Measurements from ENCODE around the gene RBM10. TPM values are rescaled to one million over a fixed set of nuclear protein-coding genes. Genes with fewer than 3 reads are reported as not detected.
A peak's percentile ranks its signal among the peaks of the same experiment; 100 is the strongest.

The RBM10 gene
- total and polyA plus RNA-seq, 3 experiments from 2014 or later = 37.8 to 74.8 (median 74.5) TPM

- Histone ChIP-seq H3K9me3 (ENCODE audit: low read length) (no peaks in the 10 kb centered on the region), H3K36me3 (ENCODE audit: insufficient read depth, low read length) (no peaks in the 10 kb centered on the region), H3K4me1 (ENCODE audit: insufficient read depth, low read length) (no peaks in the 10 kb centered on the region), H3K27ac (ENCODE audit: low read depth, low read length) (no peak overlapping the region), H3K27me3 (ENCODE audit: insufficient read depth, low read length, poor library complexity, severe bottlenecking) (no peaks in the 10 kb centered on the region), H3K4me3 (ENCODE audit: low read length) (no peak overlapping the region)
- ChIA-PET CTCF (no interaction called here), POLR2A (interaction anchor here (0.7 kb wide), 1 partner anchor 12 kb away, joined by 4 read pairs; the partner anchor contains the start of gene NDUFB11)
- DNase-seq = no peak
- Mint-ChIP-seq H3K4me1 (peaks cover 8 to 19% (median 16%) of the 10 kb centered on the region in 3 donors), H3K36me3 (peaks cover 0 to 49% (median 0%) of the 10 kb centered on the region in 3 donors), H3K27ac (no peak overlapping the region), H3K27me3 (peaks cover 0 to 2% of the 10 kb centered on the region in 2 donors), H3K9me3 (no peaks in the 10 kb centered on the region), H3K4me3 (no peak overlapping the region)
Measured at GRCh38 chrX:47156611-47157520, 11.8 kb downstream of the RBM10 start.

- ChIA-PET POLR2A (interaction anchor here (1.0 kb wide), 1 partner anchor 13 kb away, joined by 4 read pairs; the partner anchor contains the start of gene RBM10), CTCF (interaction anchor here (1.4 kb wide), 1 partner anchor 13 kb away, joined by 4 read pairs; the partner anchor contains the start of genes NDUFB11 and RBM10)
- peaks cover 10 to 18% (median 13%) of the 10 kb centered on the region in 3 donors for H3K4me1 Mint-ChIP-seq
Measured at GRCh38 chrX:47158131-47158530, 13.1 kb downstream of the RBM10 start.

GRCh38 chrX:47158781-47159180 is 13.8 kb downstream of the RBM10 start:
- Mint-ChIP-seq H3K4me3 (no peak overlapping the region), H3K27ac (no peak overlapping the region), H3K36me3 (peaks cover 0 to 47% (median 0%) of the 10 kb centered on the region in 3 donors), H3K27me3 (peaks cover 0 to 2% of the 10 kb centered on the region in 2 donors), H3K4me1 (peaks cover 9 to 18% (median 11%) of the 10 kb centered on the region in 3 donors), H3K9me3 (no peaks in the 10 kb centered on the region)
- H3K9me3 ChIP-seq (ENCODE audit: low read length) = no peaks in the 10 kb centered on the region
- no peaks in the 10 kb centered on the region for H3K36me3 ChIP-seq (ENCODE audit: insufficient read depth, low read length)
- ChIA-PET CTCF (interaction anchor here (1.4 kb wide), 1 partner anchor 14 kb away, joined by 4 read pairs; the partner anchor contains the start of genes NDUFB11 and RBM10), POLR2A (interaction anchor here (1.0 kb wide), 1 partner anchor 13 kb away, joined by 4 read pairs; the partner anchor contains the start of gene RBM10)
- no peaks in the 10 kb centered on the region for H3K27me3 ChIP-seq (ENCODE audit: insufficient read depth, low read length, poor library complexity, severe bottlenecking)
- no peak for DNase-seq
- H3K4me3 ChIP-seq (ENCODE audit: low read length) = no peak overlapping the region
- no peak overlapping the region for H3K27ac ChIP-seq (ENCODE audit: low read depth, low read length)
- H3K4me1 ChIP-seq (ENCODE audit: insufficient read depth, low read length) = no peaks in the 10 kb centered on the region

More at GRCh38 chrX:47158131-47158530, 13.1 kb downstream of the RBM10 start:
- no peak overlapping the region for H3K27ac Mint-ChIP-seq
- H3K4me3 Mint-ChIP-seq = no peak overlapping the region
- peaks cover 0 to 2% of the 10 kb centered on the region in 2 donors for H3K27me3 Mint-ChIP-seq
- no peak overlapping the region for H3K4me3 ChIP-seq (ENCODE audit: low read length)
- H3K4me1 ChIP-seq (ENCODE audit: insufficient read depth, low read length) = no peaks in the 10 kb centered on the region
- no peaks in the 10 kb centered on the region for H3K9me3 Mint-ChIP-seq
- no peaks in the 10 kb centered on the region for H3K9me3 ChIP-seq (ENCODE audit: low read length)
- H3K27ac ChIP-seq (ENCODE audit: low read depth, low read length) = no peak overlapping the region
- no peak for DNase-seq
- no peaks in the 10 kb centered on the region for H3K27me3 ChIP-seq (ENCODE audit: insufficient read depth, low read length, poor library complexity, severe bottlenecking)
- H3K36me3 ChIP-seq (ENCODE audit: insufficient read depth, low read length) = no peaks in the 10 kb centered on the region
- peaks cover 0 to 52% (median 0%) of the 10 kb centered on the region in 3 donors for H3K36me3 Mint-ChIP-seq

- Mint-ChIP-seq H3K9me3 (no peaks in the 10 kb centered on the region), H3K27ac (no peak overlapping the region), H3K4me3 (no peak overlapping the region), H3K27me3 (peaks cover 0 to 2% of the 10 kb centered on the region in 2 donors), H3K36me3 (peaks cover 0 to 49% (median 0%) of the 10 kb centered on the region in 3 donors), H3K4me1 (peaks cover 9 to 23% (median 11%) of the 10 kb centered on the region in 3 donors)
- H3K36me3 ChIP-seq (ENCODE audit: insufficient read depth, low read length) = no peaks in the 10 kb centered on the region
- no peak overlapping the region for H3K4me3 ChIP-seq (ENCODE audit: low read length)
- H3K27ac ChIP-seq (ENCODE audit: low read depth, low read length) = no peak overlapping the region
- no peaks in the 10 kb centered on the region for H3K4me1 ChIP-seq (ENCODE audit: insufficient read depth, low read length)
- no peak for DNase-seq
- ChIA-PET POLR2A (no interaction called here), CTCF (no interaction called here)
- no peaks in the 10 kb centered on the region for H3K9me3 ChIP-seq (ENCODE audit: low read length)
- H3K27me3 ChIP-seq (ENCODE audit: insufficient read depth, low read length, poor library complexity, severe bottlenecking) = no peaks in the 10 kb centered on the region
Measured at GRCh38 chrX:47160781-47161180, 15.8 kb downstream of the RBM10 start.

GRCh38 chrX:47162927-47163583 is 18.0 kb downstream of the RBM10 start:
- CTCF ChIA-PET = no interaction called here
- Mint-ChIP-seq H3K36me3 (peaks cover 0 to 29% (median 0%) of the 10 kb centered on the region in 3 donors), H3K9me3 (no peaks in the 10 kb centered on the region), H3K4me3 (no peak overlapping the region), H3K4me1 (peaks cover 6 to 27% (median 11%) of the 10 kb centered on the region in 3 donors), H3K27ac (peak overlapping the region in 1 of 8 donors; percentile 41), H3K27me3 (peaks cover 0 to 1% of the 10 kb centered on the region in 2 donors)
- POLR2A ChIA-PET = no interaction called here
- Histone ChIP-seq H3K9me3 (ENCODE audit: low read length) (no peaks in the 10 kb centered on the region), H3K27ac (ENCODE audit: low read depth, low read length) (no peak overlapping the region), H3K36me3 (ENCODE audit: insufficient read depth, low read length) (no peaks in the 10 kb centered on the region), H3K4me3 (ENCODE audit: low read length) (no peak overlapping the region), H3K4me1 (ENCODE audit: insufficient read depth, low read length) (no peaks in the 10 kb centered on the region), H3K27me3 (ENCODE audit: insufficient read depth, low read length, poor library complexity, severe bottlenecking) (no peaks in the 10 kb centered on the region)
- DNase-seq = no peak

- H3K4me1 Mint-ChIP-seq = peaks cover 7 to 31% (median 11%) of the 10 kb centered on the region in 3 donors
- no peaks in the 10 kb centered on the region for H3K27me3 ChIP-seq (ENCODE audit: insufficient read depth, low read length, poor library complexity, severe bottlenecking)
- no peaks in the 10 kb centered on the region for H3K9me3 Mint-ChIP-seq
- H3K27ac ChIP-seq (ENCODE audit: low read depth, low read length) = no peak overlapping the region
- no peaks in the 10 kb centered on the region for H3K4me1 ChIP-seq (ENCODE audit: insufficient read depth, low read length)
- peaks cover 0 to 34% (median 0%) of the 10 kb centered on the region in 3 donors for H3K36me3 Mint-ChIP-seq
- H3K9me3 ChIP-seq (ENCODE audit: low read length) = no peaks in the 10 kb centered on the region
- ChIA-PET CTCF (interaction anchor here (0.7 kb wide), 1 partner anchor 19 kb away, joined by 3 read pairs; the partner anchor contains the start of gene RBM10), POLR2A (no interaction called here)
- peak overlapping the region in 2 of 8 donors; percentile 21 to 48 for H3K27ac Mint-ChIP-seq
- no peak overlapping the region for H3K4me3 ChIP-seq (ENCODE audit: low read length)
- H3K36me3 ChIP-seq (ENCODE audit: insufficient read depth, low read length) = no peaks in the 10 kb centered on the region
- H3K4me3 Mint-ChIP-seq = no peak overlapping the region
- DNase-seq = no peak
- peaks cover 0 to 1% of the 10 kb centered on the region in 2 donors for H3K27me3 Mint-ChIP-seq
Measured at GRCh38 chrX:47164420-47164819, 19.4 kb downstream of the RBM10 start.

GRCh38 chrX:47166126-47166525 is 21.1 kb downstream of the RBM10 start:
- no peak overlapping the region for H3K27ac ChIP-seq (ENCODE audit: low read depth, low read length)
- Mint-ChIP-seq H3K27me3 (no peaks in the 10 kb centered on the region), H3K9me3 (no peaks in the 10 kb centered on the region), H3K4me3 (no peak overlapping the region), H3K27ac (no peak overlapping the region), H3K4me1 (peaks cover under 1 to 19% (median 3%) of the 10 kb centered on the region in 3 donors), H3K36me3 (peaks cover 0 to 37% (median 0%) of the 10 kb centered on the region in 3 donors)
- no peak overlapping the region for H3K4me3 ChIP-seq (ENCODE audit: low read length)
- H3K36me3 ChIP-seq (ENCODE audit: insufficient read depth, low read length) = no peaks in the 10 kb centered on the region
- POLR2A ChIA-PET = no interaction called here
- no peaks in the 10 kb centered on the region for H3K9me3 ChIP-seq (ENCODE audit: low read length)
- H3K27me3 ChIP-seq (ENCODE audit: insufficient read depth, low read length, poor library complexity, severe bottlenecking) = no peaks in the 10 kb centered on the region
- CTCF ChIA-PET = no interaction called here
- DNase-seq = no peak
- no peaks in the 10 kb centered on the region for H3K4me1 ChIP-seq (ENCODE audit: insufficient read depth, low read length)

Data from CD8-positive, alpha-beta memory T cell (primary cell).